Measurements from ENCODE around the gene ASGR2. TPM values are rescaled to one million over a fixed set of nuclear protein-coding genes. Genes with fewer than 3 reads are reported as not detected.

The ASGR2 gene, protein sequence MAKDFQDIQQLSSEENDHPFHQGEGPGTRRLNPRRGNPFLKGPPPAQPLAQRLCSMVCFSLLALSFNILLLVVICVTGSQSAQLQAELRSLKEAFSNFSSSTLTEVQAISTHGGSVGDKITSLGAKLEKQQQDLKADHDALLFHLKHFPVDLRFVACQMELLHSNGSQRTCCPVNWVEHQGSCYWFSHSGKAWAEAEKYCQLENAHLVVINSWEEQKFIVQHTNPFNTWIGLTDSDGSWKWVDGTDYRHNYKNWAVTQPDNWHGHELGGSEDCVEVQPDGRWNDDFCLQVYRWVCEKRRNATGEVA
- total RNA-seq: not detected in 2 replicates

DNA sequence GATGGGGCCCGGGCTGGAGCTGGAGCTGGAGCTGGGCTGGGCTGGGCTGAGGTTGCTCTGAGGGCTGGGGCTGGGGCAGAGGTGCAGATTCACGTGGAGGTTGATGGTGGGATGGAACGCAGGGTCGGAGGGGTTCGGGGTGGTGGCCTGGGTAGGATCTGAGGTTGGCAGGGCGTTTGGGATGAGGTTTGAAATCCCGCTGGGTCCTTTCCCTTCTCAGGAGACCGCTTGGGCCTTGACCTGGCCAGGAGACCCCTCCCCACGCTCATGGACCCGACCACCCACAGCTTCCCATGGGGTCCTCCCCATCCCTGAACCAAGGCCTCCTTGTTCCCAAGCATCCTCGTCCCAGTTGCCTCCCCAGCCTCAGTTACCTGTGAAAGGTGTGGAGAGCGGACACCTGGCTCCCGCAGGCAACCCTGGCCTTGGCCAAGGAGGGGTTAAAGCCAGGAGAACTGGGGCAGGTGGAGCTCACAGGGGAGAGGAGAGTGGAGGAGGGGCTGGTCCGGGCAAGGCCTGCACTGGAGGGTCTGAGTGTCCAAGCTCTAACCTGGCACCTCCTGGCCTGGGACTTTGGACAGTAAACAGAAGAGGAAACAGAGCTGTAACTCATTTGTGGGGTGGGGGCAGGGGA is at the start of gene ASGR2:
Gene ASGR2, minus strand, starts transcription at position 582 of the 634 bp plus-strand sequence. CDS start 582 bp downstream, outside the sequence.

DNA sequence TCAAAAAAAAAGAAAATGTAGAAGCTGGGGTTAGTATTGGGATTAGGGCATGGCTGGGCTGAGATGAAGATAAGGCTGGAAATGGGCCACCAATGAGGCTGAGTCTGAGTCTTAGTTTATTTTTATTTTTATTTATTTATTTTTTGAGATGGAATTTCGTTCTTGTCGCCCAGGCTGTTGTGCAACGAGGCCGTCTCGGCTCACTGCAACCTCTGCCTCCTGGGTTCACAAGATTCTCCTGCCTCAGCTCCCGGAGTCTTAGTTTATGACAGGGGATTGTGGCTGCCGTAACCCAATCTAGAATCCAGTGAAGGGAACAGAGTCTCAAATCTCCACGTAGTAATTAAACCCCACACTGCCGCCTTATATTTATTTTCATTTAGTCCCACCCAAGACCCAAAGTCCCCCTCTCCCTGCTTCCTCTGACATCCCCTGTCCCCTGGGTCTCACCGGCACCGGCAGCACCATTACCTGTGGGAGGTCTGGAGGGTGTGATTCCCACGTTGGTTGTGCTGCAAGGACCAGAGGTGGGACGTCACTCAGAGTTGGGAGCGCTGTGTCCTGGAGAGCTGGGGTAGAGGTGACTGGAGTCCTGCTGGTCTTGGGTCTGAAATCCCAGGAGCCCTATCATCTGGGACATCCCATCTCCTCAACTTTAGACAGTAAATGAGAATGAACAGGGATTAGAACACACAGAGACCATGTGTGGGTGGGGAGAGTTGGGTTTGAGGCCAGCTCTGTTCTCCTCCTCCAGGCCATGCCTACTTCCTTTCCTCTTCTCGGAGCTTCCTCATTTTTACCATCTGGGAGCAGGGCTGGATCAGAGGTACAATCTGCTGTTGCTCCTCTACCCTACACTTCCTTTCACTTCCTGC is 34.8 kb downstream of the ASGR2 start, which contains the start of gene CLEC10A:
Gene CLEC10A, minus strand, starts transcription at position 671 of the 875 bp plus-strand sequence. CDS start 1,439 bp downstream, outside the sequence.

Other genes with a start within 250 kb of the ASGR2 start
- under 0.01 and 0.50 TPM in 2 replicates for gene ALOX12, start 118.8 kb downstream of the ASGR2 start, total RNA-seq
- gene RNASEK, start 102.2 kb downstream of the ASGR2 start, total RNA-seq: 281 and 307 TPM in 2 replicates
- under 0.01 and 1.0 TPM in 2 replicates for gene BCL6B, start 91.8 kb downstream of the ASGR2 start, total RNA-seq
- 1.2 and 2.1 TPM in 2 replicates for gene SLC16A13, start 78.8 kb downstream of the ASGR2 start, total RNA-seq
- gene SLC16A11, start 70.7 kb downstream of the ASGR2 start, total RNA-seq: 0.15 TPM in 1 of 2 replicates, not detected in the other
- gene CLEC10A, start 34.6 kb downstream of the ASGR2 start, total RNA-seq: not detected in 2 replicates
- 0.34 and 1.2 TPM in 2 replicates for gene ASGR1, start 64.5 kb upstream of the ASGR2 start, total RNA-seq
- gene DLG4, start 105.0 kb upstream of the ASGR2 start, total RNA-seq: 7.9 and 8.9 TPM in 2 replicates
- 179 and 194 TPM in 2 replicates for gene ACADVL, start 105.1 kb upstream of the ASGR2 start, total RNA-seq
- gene DVL2, start 119.7 kb upstream of the ASGR2 start, total RNA-seq: 57.5 and 65.3 TPM in 2 replicates
- gene PHF23, start 124.6 kb upstream of the ASGR2 start, total RNA-seq: 41.5 and 42.4 TPM in 2 replicates
- 213 and 286 TPM in 2 replicates for gene GABARAP, start 127.6 kb upstream of the ASGR2 start, total RNA-seq
- gene CTDNEP1, start 136.9 kb upstream of the ASGR2 start, total RNA-seq: 58.0 and 67.5 TPM in 2 replicates
- 37.8 and 40.9 TPM in 2 replicates for gene ELP5, start 137.4 kb upstream of the ASGR2 start, total RNA-seq
- gene CLDN7, start 147.7 kb upstream of the ASGR2 start, total RNA-seq: 11.3 and 13.1 TPM in 2 replicates
- gene SLC2A4, start 166.9 kb upstream of the ASGR2 start, total RNA-seq: 0.15 and 1.0 TPM in 2 replicates
- 0.34 TPM in 1 of 2 replicates, not detected in the other for gene YBX2, start 179.8 kb upstream of the ASGR2 start, total RNA-seq
- gene EIF5A, start 192.8 kb upstream of the ASGR2 start, total RNA-seq: 783 and 934 TPM in 2 replicates
- 70.6 and 96.3 TPM in 2 replicates for gene GPS2, start 200.5 kb upstream of the ASGR2 start, total RNA-seq
- gene NEURL4, start 214.5 kb upstream of the ASGR2 start, total RNA-seq: 9.9 and 12.2 TPM in 2 replicates
- gene ACAP1, start 221.7 kb upstream of the ASGR2 start, total RNA-seq: 0.50 and 1.2 TPM in 2 replicates
- gene KCTD11, start 237.3 kb upstream of the ASGR2 start, total RNA-seq: 7.6 and 7.9 TPM in 2 replicates
- 0.15 TPM in 1 of 2 replicates, not detected in the other for gene TMEM95, start 240.3 kb upstream of the ASGR2 start, total RNA-seq

All from bronchus fibroblast of lung (primary cell).